SHP77 (cell line): ENCODE results near the gene UBE2I.
"Not testable (repeated sequence)": the region's sequence is repeated elsewhere in the genome, so short reads cannot be mapped to it uniquely, and the experiment has no call there.

Source experiments
- DNase-seq, 2 experiments: peaks; one replicate each; lab custom pipeline; 2025; lab: John Stamatoyannopoulos, UW

The UBE2I gene

GRCh38 chr16:1293921-1294656 is 15.3 kb upstream of the UBE2I start:
- no peak for DNase-seq

- DNase-seq = no peak
These were observed 14.0 kb upstream of the UBE2I start for GRCh38 chr16:1295465-1295864.

- not testable (repeated sequence) for DNase-seq
These were observed 12.8 kb upstream of the UBE2I start for GRCh38 chr16:1296688-1297017.

GRCh38 chr16:1297018-1297696 is 12.3 kb upstream of the UBE2I start:
- peak in 1 of 2 experiments; percentile 39 for DNase-seq

GRCh38 chr16:1298406-1298805 is 11.0 kb upstream of the UBE2I start:
- DNase-seq = no peak

GRCh38 chr16:1299012-1299867 is 10.2 kb upstream of the UBE2I start:
- no peak for DNase-seq

- DNase-seq = no peak
These were observed 9.6 kb upstream of the UBE2I start for GRCh38 chr16:1299868-1300203.

GRCh38 chr16:1300664-1301476 is 8.6 kb upstream of the UBE2I start:
- peak; percentile 47 to 51 for DNase-seq

GRCh38 chr16:1301562-1301961 is 7.9 kb upstream of the UBE2I start:
- DNase-seq = no peak

GRCh38 chr16:1305823-1306222 is 3.6 kb upstream of the UBE2I start:
- no peak for DNase-seq

- no peak for DNase-seq
These were observed 3.1 kb upstream of the UBE2I start for GRCh38 chr16:1306334-1306733.

GRCh38 chr16:1308036-1308976 is 1.1 kb upstream of the UBE2I start:
- no peak for DNase-seq

- DNase-seq = no peak
These were observed 724 bp downstream of the UBE2I start for GRCh38 chr16:1309888-1310831.

- DNase-seq = no peak
These were observed 1.4 kb downstream of the UBE2I start for GRCh38 chr16:1310832-1311200.

GRCh38 chr16:1311212-1311737 is 1.8 kb downstream of the UBE2I start:
- no peak for DNase-seq

- DNase-seq = no peak
These were observed 2.5 kb downstream of the UBE2I start for GRCh38 chr16:1311738-1312466.

- DNase-seq = no peak
These were observed 3.0 kb downstream of the UBE2I start for GRCh38 chr16:1312467-1312816.

- DNase-seq = no peak
These were observed 3.5 kb downstream of the UBE2I start for GRCh38 chr16:1312903-1313302.
